ENCODE results near the gene PCDHB4.

Gene PCDHB4

GRCh38 chr5:141121563-141121962, at the start of gene PCDHB4:
TSS of gene PCDHB4 (plus strand) at chr5:141121818. CDS start at chr5:141121999, 181 bp downstream.
- DNase-seq (ENCODE audit: low spot score) = no peak
- no peak within 1 kb of the TSS for H3K27ac ChIP-seq
- no peak for TF ChIP-seq CTCF (conservative IDR thresholded peaks at IDR 0.05; ENCODE audit: low read depth)
- POLR2A ChIA-PET (ENCODE audit: low non-redundant PET) = no interaction called here
- CTCF ChIA-PET = interaction anchor here (0.5 kb wide), 1 partner anchor 21 kb away, joined by 3 read pairs; no protein-coding TSS in a partner anchor

GRCh38 chr5:141077826-141078225, 43.8 kb upstream of the PCDHB4 start:
- ChIA-PET CTCF (interaction anchor here (0.5 to 0.7 kb wide), 3 partner anchors 236 to 279 kb away, joined by 3 to 4 read pairs (median 4); partner anchors contain the start of gene PCDHGA1), POLR2A (ENCODE audit: low non-redundant PET) (no interaction called here)
- no peak for TF ChIP-seq CTCF (conservative IDR thresholded peaks at IDR 0.05; ENCODE audit: low read depth)
- no peak for DNase-seq (ENCODE audit: low spot score)
- H3K27ac ChIP-seq = no peak overlapping the region

- ChIA-PET CTCF (interaction anchor here (0.6 kb wide), 1 partner anchor 1533 kb away, joined by 5 read pairs; no protein-coding TSS in a partner anchor), POLR2A (ENCODE audit: low non-redundant PET) (interaction anchor here (0.6 kb wide), 1 partner anchor 28 kb away, joined by 5 read pairs; no protein-coding TSS in a partner anchor)
- no peak for TF ChIP-seq CTCF (conservative IDR thresholded peaks at IDR 0.05; ENCODE audit: low read depth)
- no peak overlapping the region for H3K27ac ChIP-seq
- DNase-seq (ENCODE audit: low spot score) = no peak
Measured at GRCh38 chr5:141082228-141082627, 39.4 kb upstream of the PCDHB4 start.

GRCh38 chr5:141084487-141084989, 37.1 kb upstream of the PCDHB4 start:
- DNase-seq (ENCODE audit: low spot score) = peak; percentile 59

GRCh38 chr5:141094481-141095262, 26.9 kb upstream of the PCDHB4 start, which contains the start of gene PCDHB2:
TSS of gene PCDHB2 (plus strand) at chr5:141094615. CDS start at chr5:141094791, 176 bp downstream.
- H3K27ac ChIP-seq = no peak within 1 kb of the TSS
- CTCF ChIA-PET = interaction anchor here (0.6 to 1.1 kb wide), 6 partner anchors 8 to 676 kb away, joined by 3 to 4 read pairs (median 3); no protein-coding TSS in a partner anchor
- DNase-seq (ENCODE audit: low spot score) = peak; percentile 11

More at GRCh38 chr5:141084487-141084989, 37.1 kb upstream of the PCDHB4 start:
- peak; percentile 92 for TF ChIP-seq CTCF (conservative IDR thresholded peaks at IDR 0.05; ENCODE audit: low read depth)
- ChIA-PET CTCF (interaction anchor here (0.7 to 1.6 kb wide), 4 partner anchors 18 to 1615 kb away, joined by 3 to 4 read pairs (median 4); no protein-coding TSS in a partner anchor), POLR2A (ENCODE audit: low non-redundant PET) (no interaction called here)
- H3K27ac ChIP-seq = peak overlapping the region; percentile 34; the same call in 1 of the 2 replicates

More at GRCh38 chr5:141094481-141095262, 26.9 kb upstream of the PCDHB4 start, which contains the start of gene PCDHB2:
- POLR2A ChIA-PET (ENCODE audit: low non-redundant PET) = no interaction called here
- TF ChIP-seq CTCF (conservative IDR thresholded peaks at IDR 0.05; ENCODE audit: low read depth) = peak; percentile 20; the same call in 1 of the 2 replicates
